Type B pancreatic cell (in vitro differentiated cells): Measurements from ENCODE around the gene LRFN4. TPM values are rescaled to one million over a fixed set of nuclear protein-coding genes. Genes with fewer than 3 reads are reported as not detected.

Source experiments
- DNase-seq: peaks from one replicate; pipeline ENCODE4 v3.0.0; 2021; ENCODE audit warnings: mixed read lengths; ENCODE audit not compliant: unreplicated experiment; ENCODE audit errors: extremely low spot score
- H3K27ac Mint-ChIP-seq: 2 replicates; pipeline ENCODE4 v1.8.0; 2021; ENCODE audit warnings: mild to moderate bottlenecking, mixed read lengths
- H3K27me3 Mint-ChIP-seq: 2 replicates; pipeline ENCODE4 v1.8.0; 2021; ENCODE audit warnings: mixed read lengths
- H3K36me3 Mint-ChIP-seq: 2 replicates; pipeline ENCODE4 v1.8.0; 2021; ENCODE audit warnings: mixed read lengths
- H3K4me1 Mint-ChIP-seq: one replicate; pipeline ENCODE4 v1.8.0; 2021; ENCODE audit warnings: mixed read lengths; ENCODE audit not compliant: unreplicated experiment
- H3K4me3 Mint-ChIP-seq: 2 replicates; pipeline ENCODE4 v1.8.0; 2021; ENCODE audit warnings: mild to moderate bottlenecking, mixed read lengths
- H3K9me3 Mint-ChIP-seq: 2 replicates; pipeline ENCODE4 v1.8.0; 2021; ENCODE audit warnings: mixed read lengths
- total RNA-seq: library from RNA; stranded (reverse); gene quantifications from 2 replicates; pipeline ENCODE4 v1.2.1, GENCODE V29; 2021; ENCODE audit warnings: low replicate concordance
- TF ChIP-seq, protein P1 (sequence below): fragments of 200-600 bp; sonication (generic); conservative IDR thresholded peaks from 2 replicates; pipeline ENCODE4 v1.5.0; 2021; ENCODE audit warnings: antibody characterized with exemption, mild to moderate bottlenecking

Gene LRFN4
- total RNA-seq, 1 donor from 2014 or later: 28.5 TPM

DNA sequence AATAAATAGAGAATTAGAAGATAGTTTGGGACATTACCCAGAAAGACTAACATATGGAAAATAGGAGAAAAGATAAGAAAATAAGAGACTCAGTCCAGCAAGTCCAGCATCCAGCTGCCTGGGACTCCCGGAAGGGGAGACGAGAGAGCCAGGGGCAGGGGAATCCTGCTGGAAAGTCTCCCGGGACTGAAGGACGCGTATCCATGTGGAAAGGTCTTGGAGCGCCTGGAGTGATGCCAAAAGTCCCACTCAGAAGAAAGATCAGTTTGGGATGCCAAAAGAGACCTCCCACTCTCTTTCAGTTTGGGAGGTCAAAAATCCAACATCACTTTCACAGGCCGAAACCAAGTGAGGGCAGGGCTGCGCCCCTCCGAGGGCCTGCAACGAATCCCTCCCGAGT lies 30.7 kb downstream of the LRFN4 start:
- TF ChIP-seq, protein P1, sequence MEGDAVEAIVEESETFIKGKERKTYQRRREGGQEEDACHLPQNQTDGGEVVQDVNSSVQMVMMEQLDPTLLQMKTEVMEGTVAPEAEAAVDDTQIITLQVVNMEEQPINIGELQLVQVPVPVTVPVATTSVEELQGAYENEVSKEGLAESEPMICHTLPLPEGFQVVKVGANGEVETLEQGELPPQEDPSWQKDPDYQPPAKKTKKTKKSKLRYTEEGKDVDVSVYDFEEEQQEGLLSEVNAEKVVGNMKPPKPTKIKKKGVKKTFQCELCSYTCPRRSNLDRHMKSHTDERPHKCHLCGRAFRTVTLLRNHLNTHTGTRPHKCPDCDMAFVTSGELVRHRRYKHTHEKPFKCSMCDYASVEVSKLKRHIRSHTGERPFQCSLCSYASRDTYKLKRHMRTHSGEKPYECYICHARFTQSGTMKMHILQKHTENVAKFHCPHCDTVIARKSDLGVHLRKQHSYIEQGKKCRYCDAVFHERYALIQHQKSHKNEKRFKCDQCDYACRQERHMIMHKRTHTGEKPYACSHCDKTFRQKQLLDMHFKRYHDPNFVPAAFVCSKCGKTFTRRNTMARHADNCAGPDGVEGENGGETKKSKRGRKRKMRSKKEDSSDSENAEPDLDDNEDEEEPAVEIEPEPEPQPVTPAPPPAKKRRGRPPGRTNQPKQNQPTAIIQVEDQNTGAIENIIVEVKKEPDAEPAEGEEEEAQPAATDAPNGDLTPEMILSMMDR: no peak
- H3K27ac Mint-ChIP-seq: no peak overlapping the region
- no peaks in the 10 kb centered on the region for H3K36me3 Mint-ChIP-seq
- no peak overlapping the region for H3K4me3 Mint-ChIP-seq
- no peak for DNase-seq
- no peaks in the 10 kb centered on the region for H3K27me3 Mint-ChIP-seq
- H3K4me1 Mint-ChIP-seq: peaks cover 26% of the 10 kb centered on the region
- H3K9me3 Mint-ChIP-seq: no peaks in the 10 kb centered on the region

DNA sequence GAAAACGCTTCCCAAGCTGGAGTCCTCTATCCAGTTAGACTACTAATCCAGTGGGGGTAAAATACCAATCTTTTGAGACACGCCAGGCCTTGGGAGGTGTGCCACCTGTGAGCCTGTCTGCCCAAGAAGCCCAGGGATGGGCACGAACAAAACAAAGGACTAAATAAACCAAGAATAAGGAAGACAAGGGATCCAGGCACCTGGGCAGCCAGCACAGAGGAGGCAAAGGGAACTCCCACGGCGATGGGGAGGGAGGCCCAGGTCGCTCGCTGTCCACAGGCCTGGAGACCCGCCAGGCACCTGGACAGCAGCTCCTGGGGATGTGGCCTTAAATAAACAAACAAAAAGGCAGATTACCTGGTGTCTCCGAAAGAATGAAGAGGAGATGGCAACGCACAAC lies 31.4 kb downstream of the LRFN4 start:
- Mint-ChIP-seq H3K4me3 (no peak overlapping the region), H3K36me3 (no peaks in the 10 kb centered on the region), H3K4me1 (peaks cover 25% of the 10 kb centered on the region), H3K27me3 (no peaks in the 10 kb centered on the region), H3K9me3 (no peaks in the 10 kb centered on the region), H3K27ac (no peak overlapping the region)
- no peak for DNase-seq
- TF ChIP-seq, protein P1: no peak

DNA sequence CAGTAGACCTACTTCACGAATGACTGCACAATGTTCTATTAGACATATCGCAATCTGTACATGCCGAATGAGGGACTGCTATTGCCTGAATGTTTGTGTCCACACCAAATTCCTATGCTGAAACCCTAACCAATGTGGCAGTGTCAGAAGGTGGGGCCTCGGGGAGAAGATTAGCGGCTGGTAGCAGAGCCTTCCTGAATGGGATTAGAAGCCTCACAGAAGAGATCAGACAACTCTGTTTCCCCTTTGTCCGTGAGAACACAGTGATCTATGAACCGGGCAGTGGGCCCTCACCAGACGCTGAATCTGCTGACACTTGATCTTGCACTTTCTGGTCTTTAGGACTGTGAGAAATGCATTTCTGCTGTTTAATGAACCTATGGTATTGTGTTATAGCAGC lies 33.1 kb downstream of the LRFN4 start:
- Mint-ChIP-seq H3K27me3 (no peaks in the 10 kb centered on the region), H3K4me3 (no peak overlapping the region), H3K9me3 (no peaks in the 10 kb centered on the region), H3K36me3 (no peaks in the 10 kb centered on the region), H3K4me1 (peaks cover 22% of the 10 kb centered on the region), H3K27ac (no peak overlapping the region)
- TF ChIP-seq, protein P1: no peak
- DNase-seq: no peak

DNA sequence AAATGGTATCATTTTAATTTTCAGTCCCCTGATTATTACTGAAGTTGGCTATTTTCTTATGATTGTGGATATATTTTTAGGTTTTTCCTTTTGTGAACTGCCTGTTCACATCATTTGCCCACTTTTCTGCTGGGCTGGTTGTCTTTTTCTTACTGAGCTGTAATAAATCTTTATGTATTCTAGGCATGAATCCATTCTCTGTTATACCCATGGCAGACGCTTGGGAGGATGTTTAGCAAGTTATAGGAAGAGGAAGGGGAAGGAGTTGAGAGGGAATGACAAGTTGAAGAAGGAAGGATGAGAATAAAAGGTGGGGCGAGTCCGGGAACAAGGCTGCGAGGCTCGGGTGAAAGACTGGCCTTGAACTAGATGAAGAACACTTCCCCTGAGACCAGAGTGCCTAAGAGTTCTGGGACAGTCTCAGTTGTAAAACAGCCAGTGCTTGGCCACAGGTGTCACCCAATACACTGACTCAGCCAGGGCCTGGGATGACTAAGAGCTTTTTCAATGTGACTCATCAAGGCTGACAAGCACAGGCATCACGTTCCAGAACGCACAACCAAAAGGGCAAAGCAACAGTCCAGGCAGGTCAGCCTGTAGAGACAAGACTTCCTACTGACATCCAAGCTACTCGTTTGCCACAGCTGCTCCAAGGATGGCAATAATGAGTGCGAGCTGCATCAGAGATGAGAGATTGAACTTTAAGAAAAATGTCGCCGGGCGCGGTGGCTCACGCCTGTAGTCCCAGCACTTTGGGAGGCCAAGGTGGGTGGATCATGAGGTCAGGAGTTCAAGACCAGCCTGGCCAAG lies 35.2 kb downstream of the LRFN4 start:
- Mint-ChIP-seq H3K4me1 (peaks cover 16% of the 10 kb centered on the region), H3K27me3 (no peaks in the 10 kb centered on the region), H3K4me3 (no peak overlapping the region), H3K36me3 (no peaks in the 10 kb centered on the region), H3K9me3 (no peaks in the 10 kb centered on the region), H3K27ac (peak overlapping the region; percentile 77)
- TF ChIP-seq, protein P1: no peak
- DNase-seq: no peak

DNA sequence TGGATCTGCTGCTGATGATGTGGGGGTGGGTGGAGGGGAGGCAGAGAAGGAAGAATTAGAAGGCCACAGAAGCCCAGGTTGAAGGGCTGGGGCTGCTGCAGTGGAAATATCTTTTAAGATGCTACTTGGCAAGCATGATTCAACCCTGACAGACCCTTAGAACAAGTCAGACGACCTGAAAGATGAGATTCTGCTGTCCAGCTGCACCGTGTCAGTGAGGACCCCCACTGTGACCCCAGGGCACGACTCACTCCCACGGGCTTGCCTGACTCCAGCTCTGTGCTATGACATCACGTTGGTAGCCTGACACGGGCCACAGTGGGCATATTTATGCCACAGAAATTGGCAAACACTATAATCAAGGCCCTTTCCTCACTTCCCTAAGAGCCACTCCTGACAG lies 36.0 kb downstream of the LRFN4 start:
- DNase-seq: no peak
- H3K27me3 Mint-ChIP-seq: no peaks in the 10 kb centered on the region
- H3K4me1 Mint-ChIP-seq: peaks cover 16% of the 10 kb centered on the region
- no peak overlapping the region for H3K4me3 Mint-ChIP-seq
- no peak overlapping the region for H3K27ac Mint-ChIP-seq
- H3K9me3 Mint-ChIP-seq: no peaks in the 10 kb centered on the region
- no peaks in the 10 kb centered on the region for H3K36me3 Mint-ChIP-seq
- TF ChIP-seq, protein P1: no peak
